Vagina (tissue), 2 donors: ENCODE results near the gene SCTR. TPM values are rescaled to one million over a fixed set of nuclear protein-coding genes. Genes with fewer than 3 reads are reported as not detected.

Experiments used
- DNase-seq, 2 donors: peaks; one replicate each; pipeline ENCODE4 v3.0.0-alpha.2; 2017; ENCODE audit errors: extremely low spot score in 2 of 2
- H3K27ac ChIP-seq: fragments of 200-600 bp; sonication (generic); one replicate; pipeline ENCODE4 v1.5.1; 2019
- H3K27me3 ChIP-seq: fragments of 200-600 bp; sonication (generic); one replicate; pipeline ENCODE4 v1.5.1; 2019
- H3K36me3 ChIP-seq, 2 donors: fragments of 200-600 bp; sonication (generic); one replicate each; pipeline ENCODE4 v1.5.1; 2017 to 2019
- H3K4me1 ChIP-seq: fragments of 200-600 bp; sonication (generic); one replicate; pipeline ENCODE4 v1.5.1; 2019
- H3K4me3 ChIP-seq, 2 donors: fragments of 200-600 bp; sonication (generic); 1 replicate in 1 of 2; 2 replicates in 1 of 2; pipeline ENCODE4 v1.5.1; 2016 to 2019
- H3K9me3 ChIP-seq: fragments of 200-600 bp; sonication (generic); one replicate; pipeline ENCODE4 v1.5.1; 2019
- CTCF ChIP-seq, 3 experiments: fragments of 450-650 bp in 2 of 3; fragments of 200-600 bp in 1 of 3; sonication (generic) in 1 of 3; IDR thresholded peaks; one replicate each; pipeline ENCODE4 v1.5.1; 2017 to 2019; ENCODE audit warnings: antibody characterized with exemption in 3 of 3, mild to moderate bottlenecking in 2 of 3, moderate library complexity in 2 of 3
- POLR2A ChIP-seq, 2 donors: fragments of 450-650 bp; IDR thresholded peaks; one replicate each; pipeline ENCODE4 v1.6.1; 2017; ENCODE audit warnings: antibody characterized with exemption in 2 of 2, mild to moderate bottlenecking in 2 of 2, moderate library complexity in 2 of 2
- POLR2AphosphoS5 ChIP-seq, 2 donors: sonication (generic); formaldehyde crosslinking; IDR thresholded peaks; one replicate each; pipeline ENCODE4 v1.9.0; 2017; ENCODE audit warnings: antibody characterized with exemption in 2 of 2, mild to moderate bottlenecking in 2 of 2, low read depth in 1 of 2; ENCODE audit not compliant: insufficient read depth in 1 of 2
- intact Hi-C: fragments of 100-400 bp; cut with DNase I; formaldehyde crosslinking; loops from one replicate; pipeline ENCODE4 v1.15.1; 2023
- total RNA-seq: library from RNA; depleted of rRNA; stranded (reverse); fragments of >200 nt; gene quantifications from one replicate; pipeline ENCODE4 v1.2.3, GENCODE V29; 2016

Gene SCTR
- total RNA-seq, 1 donor from 2014 or later = not detected

- intact Hi-C loops = no loop called here
- TF ChIP-seq CTCF (IDR thresholded peaks at IDR 0.05) (no peak), POLR2AphosphoS5 (IDR thresholded peaks at IDR 0.05; ENCODE audit: insufficient read depth in 1 of 2, low read depth in 1 of 2) (no peak), POLR2A (IDR thresholded peaks at IDR 0.05) (no peak)
- no peaks in the 10 kb centered on the region for H3K27me3 ChIP-seq
- H3K4me3 ChIP-seq = no peak overlapping the region
- no peaks in the 10 kb centered on the region for H3K9me3 ChIP-seq
- no peaks in the 10 kb centered on the region for H3K4me1 ChIP-seq
- H3K36me3 ChIP-seq = no peaks in the 10 kb centered on the region
- H3K27ac ChIP-seq = no peak overlapping the region
- no peak for DNase-seq
These were observed 26.6 kb upstream of the SCTR start for GRCh38 chr2:119550856-119551255.

- H3K4me3 ChIP-seq = no peak overlapping the region
- no peak for TF ChIP-seq POLR2A (IDR thresholded peaks at IDR 0.05)
- TF ChIP-seq CTCF (IDR thresholded peaks at IDR 0.05) = no peak
- no peak for TF ChIP-seq POLR2AphosphoS5 (IDR thresholded peaks at IDR 0.05; ENCODE audit: insufficient read depth in 1 of 2, low read depth in 1 of 2)
- DNase-seq = no peak
- H3K27me3 ChIP-seq = no peaks in the 10 kb centered on the region
- no peaks in the 10 kb centered on the region for H3K9me3 ChIP-seq
- intact Hi-C loops = no loop called here
- H3K27ac ChIP-seq = no peak overlapping the region
- H3K4me1 ChIP-seq = no peaks in the 10 kb centered on the region
- H3K36me3 ChIP-seq = no peaks in the 10 kb centered on the region
These were observed 26.1 kb upstream of the SCTR start for GRCh38 chr2:119550346-119550745.

- TF ChIP-seq POLR2A (IDR thresholded peaks at IDR 0.05) (no peak), CTCF (IDR thresholded peaks at IDR 0.05) (no peak), POLR2AphosphoS5 (IDR thresholded peaks at IDR 0.05; ENCODE audit: insufficient read depth in 1 of 2, low read depth in 1 of 2) (no peak)
- Histone ChIP-seq H3K4me3 (no peak overlapping the region), H3K9me3 (no peaks in the 10 kb centered on the region), H3K4me1 (peaks cover 6% of the 10 kb centered on the region), H3K36me3 (no peaks in the 10 kb centered on the region), H3K27me3 (no peaks in the 10 kb centered on the region), H3K27ac (no peak overlapping the region)
- DNase-seq = no peak
- intact Hi-C loops = no loop called here
These were observed 25.0 kb upstream of the SCTR start for GRCh38 chr2:119549241-119549640.

- intact Hi-C loops = no loop called here
- Histone ChIP-seq H3K4me1 (peaks cover 6% of the 10 kb centered on the region), H3K36me3 (no peaks in the 10 kb centered on the region), H3K9me3 (no peaks in the 10 kb centered on the region), H3K27me3 (no peaks in the 10 kb centered on the region), H3K4me3 (no peak overlapping the region), H3K27ac (no peak overlapping the region)
- no peak for DNase-seq
- no peak for TF ChIP-seq POLR2AphosphoS5 (IDR thresholded peaks at IDR 0.05; ENCODE audit: insufficient read depth in 1 of 2, low read depth in 1 of 2)
- no peak for TF ChIP-seq CTCF (IDR thresholded peaks at IDR 0.05)
- no peak for TF ChIP-seq POLR2A (IDR thresholded peaks at IDR 0.05)
These were observed 24.3 kb upstream of the SCTR start for GRCh38 chr2:119548516-119549120.

- DNase-seq = no peak
- TF ChIP-seq CTCF (IDR thresholded peaks at IDR 0.05) (no peak), POLR2AphosphoS5 (IDR thresholded peaks at IDR 0.05; ENCODE audit: insufficient read depth in 1 of 2, low read depth in 1 of 2) (no peak), POLR2A (IDR thresholded peaks at IDR 0.05) (no peak)
- Histone ChIP-seq H3K27ac (no peak overlapping the region), H3K27me3 (no peaks in the 10 kb centered on the region), H3K9me3 (no peaks in the 10 kb centered on the region), H3K4me1 (peaks cover 6% of the 10 kb centered on the region), H3K36me3 (no peaks in the 10 kb centered on the region), H3K4me3 (no peak overlapping the region)
- intact Hi-C loops = no loop called here
These were observed 22.1 kb upstream of the SCTR start for GRCh38 chr2:119546447-119546767.
